GM19239 (cell line): ENCODE data around the gene BBS12.
A peak's percentile ranks its signal among the peaks of the same experiment; 100 is the strongest.

Experiments used
- DNase-seq: peaks from one replicate; pipeline ENCODE4 v3.0.0; 2011; ENCODE audit warnings: low spot score; ENCODE audit not compliant: insufficient read length
- FAIRE-seq: peaks from 2 replicates; lab custom pipeline; 2011; peaks lifted over from hg19 to GRCh38; lab: Jason Lieb, UNC

The BBS12 gene

DNA sequence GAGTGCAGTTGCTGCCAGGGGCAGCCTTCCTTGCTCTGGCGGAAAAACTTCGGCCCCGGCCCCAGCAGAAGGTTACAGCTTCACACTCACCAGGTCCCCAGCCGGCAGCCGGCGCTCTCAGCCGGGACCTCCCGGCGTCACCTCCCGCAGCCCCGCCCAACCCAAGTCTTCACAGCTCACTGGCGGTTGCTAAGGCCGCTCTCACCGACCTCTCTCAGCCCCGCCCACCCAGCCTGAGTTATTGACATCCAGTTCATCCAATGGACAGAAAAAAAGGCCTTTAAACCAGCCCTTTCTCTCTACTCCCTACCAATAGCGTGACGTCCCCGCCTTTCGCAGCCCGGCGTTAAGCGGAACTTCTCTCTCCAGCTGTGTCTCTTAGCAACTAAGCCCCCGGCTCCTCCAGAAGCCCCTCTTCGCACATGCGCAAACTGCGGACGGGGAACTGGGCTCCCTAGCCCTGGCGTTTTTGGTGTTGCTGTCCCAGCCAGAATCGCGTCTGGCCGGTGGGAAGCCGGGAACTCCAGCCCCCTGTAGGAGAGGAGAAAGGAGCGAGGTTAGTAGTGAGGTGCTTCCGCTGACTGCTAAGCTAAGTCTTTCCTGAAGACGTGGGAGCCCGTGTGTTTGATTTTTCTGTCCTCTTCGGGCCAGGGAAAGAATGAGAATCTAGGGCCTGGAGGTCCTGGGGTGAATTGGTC is at the start of gene BBS12:
BBS12 (plus strand) TSS at position 376 of the 698 bp plus-strand sequence. CDS start 9,189 bp downstream, outside the sequence.
- peak; percentile 79 for DNase-seq
- FAIRE-seq, result peak; percentile 100

DNA sequence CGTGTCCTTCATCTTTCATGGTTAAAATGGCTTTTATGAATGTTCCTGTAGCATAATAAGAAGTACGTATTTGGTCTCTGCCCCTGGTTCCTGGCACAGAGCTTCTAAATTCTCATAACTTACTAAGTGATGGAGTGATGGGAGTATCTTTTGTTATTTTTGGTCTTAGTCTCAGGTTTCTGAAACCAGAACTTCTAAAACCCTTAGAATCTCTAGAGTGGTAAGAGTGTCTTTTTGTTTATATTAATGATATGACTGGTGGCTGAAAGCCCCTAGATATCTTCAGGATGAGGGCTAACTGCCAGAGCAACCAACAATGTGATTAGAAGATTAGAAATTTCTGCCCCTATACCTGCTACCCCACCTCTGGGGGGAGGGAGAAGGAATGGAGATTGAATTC is 45.8 kb upstream of the BBS12 start:
- no peak for FAIRE-seq

DNA sequence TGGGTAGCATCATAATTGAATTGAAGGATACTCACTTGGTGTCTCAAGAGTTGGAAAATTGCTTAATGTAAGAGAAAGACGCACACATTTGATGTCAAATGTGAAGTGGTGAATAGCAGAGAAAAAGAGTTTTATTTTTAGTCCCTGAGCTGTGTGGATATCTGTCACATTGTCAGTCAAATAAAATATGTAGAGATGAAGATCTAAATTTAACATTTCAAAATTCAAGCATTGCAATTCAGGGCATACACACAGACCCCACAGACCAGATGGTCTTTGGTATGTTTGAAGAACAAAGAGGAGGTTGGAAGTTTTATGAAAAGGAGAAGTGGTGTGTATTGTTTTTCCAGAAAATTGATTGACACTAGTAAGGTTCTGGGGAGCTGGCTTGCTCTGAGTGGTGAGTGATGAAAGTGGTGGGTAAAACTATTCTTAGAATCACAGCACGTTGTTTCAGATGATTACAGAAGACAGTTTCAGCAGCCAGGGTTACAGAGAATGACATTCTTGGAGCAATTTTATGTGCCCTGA is 44.9 kb upstream of the BBS12 start:
- no peak for FAIRE-seq
- no peak for DNase-seq

More for the DNA sequence above, 45.8 kb upstream of the BBS12 start:
- DNase-seq, result no peak

DNA sequence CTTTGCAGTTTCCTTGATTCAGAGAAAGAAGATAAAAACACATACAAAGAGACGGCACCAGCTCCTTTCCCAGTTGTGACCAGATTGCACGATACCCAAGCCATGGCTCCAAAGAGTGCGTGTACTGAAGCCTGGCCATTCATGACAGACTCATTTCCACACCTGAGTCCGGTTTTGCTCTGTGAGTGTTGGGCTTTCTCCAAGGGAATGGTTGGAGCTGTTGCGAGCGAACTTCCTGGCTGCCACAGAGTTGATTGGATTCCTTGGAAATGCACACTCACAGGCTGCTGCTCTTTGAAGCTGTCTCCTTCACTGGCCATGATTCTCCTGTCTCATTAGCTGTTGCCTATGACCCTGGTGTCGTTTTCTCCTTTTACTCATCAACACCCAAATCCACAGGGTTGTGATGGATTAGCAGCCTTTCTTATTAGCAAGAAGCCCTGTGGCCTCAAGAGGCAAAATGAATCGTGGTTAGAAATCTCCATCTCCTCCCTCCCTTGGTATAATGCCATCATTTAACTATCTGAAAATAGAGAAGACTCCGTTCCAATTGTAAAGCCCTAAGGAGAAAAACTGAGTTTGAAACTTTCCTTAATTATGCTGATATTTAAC is 43.9 kb upstream of the BBS12 start:
- FAIRE-seq (no peak), DNase-seq (no peak)

DNA sequence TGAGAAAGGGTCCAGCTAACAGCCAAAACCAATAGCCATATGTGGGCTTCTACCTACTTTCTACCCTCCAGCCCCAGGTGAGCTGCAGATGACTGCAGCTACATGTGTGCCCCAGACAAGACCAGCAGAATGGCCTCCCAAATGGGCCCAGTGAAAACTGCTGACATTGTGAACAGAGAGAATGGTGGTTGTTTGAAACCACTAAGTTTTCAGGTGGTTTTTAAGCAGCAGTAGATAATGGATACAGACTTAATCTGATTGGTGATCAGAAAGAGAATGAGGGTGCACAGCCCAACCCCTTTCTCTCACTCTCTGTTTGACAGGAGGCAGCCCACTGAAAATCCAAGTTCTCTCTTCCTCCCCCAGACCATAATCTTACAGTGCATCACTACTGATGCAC is 42.5 kb upstream of the BBS12 start:
- peak; percentile 60 for FAIRE-seq
- peak; percentile 5 for DNase-seq

DNA sequence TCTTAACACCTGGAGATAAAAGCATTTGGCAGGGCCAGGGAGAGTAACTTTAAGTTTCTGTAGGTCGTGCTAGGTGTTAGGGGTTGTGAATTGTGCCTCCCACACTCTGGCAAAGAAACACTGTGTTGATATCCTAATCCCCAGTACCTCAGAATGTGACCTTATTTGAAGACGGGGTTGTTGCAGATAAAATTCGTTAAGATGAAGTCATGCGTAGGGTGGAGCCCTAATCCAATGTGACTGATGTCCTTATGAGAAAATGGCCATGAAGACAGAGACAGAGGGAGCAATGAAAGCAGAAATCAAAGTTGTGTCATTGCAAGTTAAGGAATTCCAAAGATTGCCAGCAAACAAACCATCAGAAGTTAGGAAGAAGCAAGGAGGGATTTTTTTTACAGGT is 40.5 kb upstream of the BBS12 start:
- no peak for FAIRE-seq

DNA sequence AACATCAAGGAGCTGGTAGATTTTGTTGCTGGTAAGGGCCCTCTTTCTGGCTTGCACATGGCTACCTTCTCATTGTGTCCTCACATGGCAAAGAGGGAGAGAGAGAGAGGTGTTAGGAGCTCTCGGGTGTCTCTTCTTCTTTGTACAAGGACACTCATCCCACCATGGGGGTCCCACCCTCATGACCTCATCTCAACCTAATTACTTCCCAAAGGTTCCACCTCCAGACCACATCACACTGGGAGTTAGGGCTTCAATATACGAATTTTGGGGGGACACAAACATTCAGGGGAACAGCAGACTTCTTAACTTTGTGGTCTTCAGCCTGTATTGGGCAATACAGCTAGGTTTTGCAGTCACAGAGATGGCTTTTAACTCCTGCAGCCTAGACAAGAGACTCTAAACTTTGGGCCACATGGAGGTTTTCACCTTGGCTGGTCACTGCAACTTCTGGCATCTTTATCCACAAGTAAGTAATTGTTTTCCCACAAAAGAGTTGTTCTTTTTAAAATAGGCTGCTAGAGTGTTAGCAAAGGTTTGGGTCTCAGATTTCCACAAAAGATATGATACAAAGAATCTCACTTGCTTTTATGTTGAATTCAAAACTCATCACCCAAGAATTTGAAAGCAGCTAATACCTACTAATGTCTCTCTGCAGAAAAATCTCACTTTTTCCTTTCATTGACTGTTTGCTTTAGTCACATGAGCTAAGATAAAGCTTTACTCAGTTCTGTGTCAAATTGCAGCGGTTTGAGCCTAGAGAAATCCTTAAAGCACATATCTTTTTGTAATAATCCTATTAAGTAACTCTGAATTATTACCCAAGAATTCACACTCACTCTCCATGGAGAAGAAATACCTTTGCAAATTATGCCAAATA is 39.6 kb upstream of the BBS12 start:
- no peak for DNase-seq
- no peak for FAIRE-seq

More for the DNA sequence above, 40.5 kb upstream of the BBS12 start:
- no peak for DNase-seq

DNA sequence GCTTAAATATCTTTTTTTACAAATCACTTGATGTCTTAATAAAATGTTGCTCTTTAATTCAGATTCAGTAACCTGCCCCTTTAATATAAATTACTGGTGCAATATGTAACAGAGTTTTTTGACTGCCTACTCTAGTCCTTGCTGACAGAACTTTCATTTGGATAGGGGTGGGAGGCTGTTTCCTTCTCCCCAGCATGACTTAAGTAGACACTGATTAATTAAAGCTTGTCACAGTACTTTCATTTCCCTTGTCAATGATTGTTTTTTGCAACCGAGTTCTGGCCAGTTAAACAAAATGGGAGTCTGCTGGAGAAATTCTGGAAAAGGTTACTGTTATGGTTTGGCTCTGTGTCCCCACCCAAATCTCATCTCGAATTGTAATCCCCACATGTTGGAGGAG is 37.3 kb upstream of the BBS12 start:
- FAIRE-seq (no peak), DNase-seq (no peak)

DNA sequence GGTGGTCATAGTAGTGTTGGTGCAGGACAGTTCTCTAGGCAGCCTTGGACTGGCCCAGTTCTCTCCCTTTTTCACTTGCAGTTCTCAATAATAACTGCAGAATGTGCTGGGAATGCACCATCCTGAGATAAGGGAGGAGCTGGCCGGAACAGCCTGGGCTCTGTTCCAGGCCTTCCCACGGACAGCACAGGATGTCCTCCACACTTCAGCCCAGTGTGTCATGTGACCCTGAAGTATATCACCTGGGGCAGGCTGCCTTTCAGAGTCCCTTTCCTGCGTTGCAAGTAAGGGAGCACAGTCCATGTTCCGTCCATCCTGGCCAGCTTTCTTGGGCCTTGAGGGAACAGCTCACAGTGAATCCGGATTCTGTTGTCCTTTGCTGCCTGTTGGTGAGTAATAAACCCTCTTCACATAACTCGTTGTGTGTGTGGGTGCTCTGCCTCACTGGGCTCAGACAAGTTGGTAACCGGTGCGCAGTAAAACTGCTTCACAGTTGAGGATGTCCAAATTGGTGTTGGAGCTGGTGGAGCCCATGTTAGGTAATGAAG is 32.3 kb upstream of the BBS12 start:
- FAIRE-seq (no peak), DNase-seq (no peak)

DNA sequence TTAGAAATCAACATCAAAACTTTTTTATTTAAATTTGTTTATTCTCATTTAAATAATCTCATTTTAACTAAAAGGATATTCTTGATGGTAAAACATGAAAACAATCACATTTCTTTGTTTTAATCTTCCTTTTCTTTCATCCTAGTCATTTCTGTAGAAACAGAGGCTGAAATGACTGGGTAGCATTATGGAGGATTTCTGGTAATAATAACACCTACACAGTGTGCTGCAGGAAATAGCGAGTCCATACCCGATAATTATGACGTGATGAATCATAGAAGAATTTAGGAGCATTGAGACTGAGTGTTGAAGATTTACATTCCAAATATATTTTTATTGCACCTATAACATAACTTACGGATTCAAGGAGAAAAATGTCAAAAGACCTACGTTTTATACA is 31.4 kb upstream of the BBS12 start:
- FAIRE-seq (no peak), DNase-seq (no peak)

DNA sequence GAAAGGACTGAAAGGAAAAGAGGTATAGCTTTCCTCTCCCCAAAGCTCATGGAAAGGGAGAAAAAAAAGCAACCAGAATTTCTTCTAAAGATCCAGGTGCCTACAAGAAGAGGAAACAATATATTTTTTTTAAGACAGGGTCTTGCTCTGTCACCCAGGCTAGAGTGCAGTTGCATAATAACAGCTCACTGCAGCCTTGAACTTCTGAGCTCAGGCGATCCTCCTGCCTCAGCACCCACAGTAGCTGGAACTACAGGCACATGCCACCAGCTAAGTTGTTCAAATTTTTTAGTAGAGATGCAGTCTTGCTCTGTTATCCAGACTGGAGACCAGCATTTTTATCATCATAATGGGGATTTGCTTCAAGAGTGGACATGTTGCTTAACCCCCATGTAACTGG is 30.5 kb upstream of the BBS12 start:
- FAIRE-seq, result no peak

DNA sequence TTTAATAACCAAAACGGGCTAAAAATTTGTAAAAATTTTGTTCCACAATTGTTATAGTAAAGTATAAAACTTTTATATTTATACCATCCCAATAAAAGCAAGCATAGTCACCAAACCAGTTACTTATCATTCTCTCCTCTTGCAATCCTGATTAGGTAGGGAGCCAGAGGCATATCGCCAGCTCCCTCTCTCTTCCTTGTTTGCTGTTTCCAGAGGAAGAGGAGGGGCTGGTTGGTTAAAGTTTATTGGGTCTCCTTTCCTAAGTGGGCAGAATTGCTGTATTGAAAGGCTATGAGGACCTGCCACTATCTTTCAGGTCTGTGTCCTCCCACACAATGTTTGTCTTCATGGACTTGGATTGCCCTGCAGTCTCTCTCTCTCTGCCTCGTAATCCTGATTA is 29.6 kb upstream of the BBS12 start:
- FAIRE-seq (no peak), DNase-seq (no peak)

More for the DNA sequence above, 30.5 kb upstream of the BBS12 start:
- no peak for DNase-seq

DNA sequence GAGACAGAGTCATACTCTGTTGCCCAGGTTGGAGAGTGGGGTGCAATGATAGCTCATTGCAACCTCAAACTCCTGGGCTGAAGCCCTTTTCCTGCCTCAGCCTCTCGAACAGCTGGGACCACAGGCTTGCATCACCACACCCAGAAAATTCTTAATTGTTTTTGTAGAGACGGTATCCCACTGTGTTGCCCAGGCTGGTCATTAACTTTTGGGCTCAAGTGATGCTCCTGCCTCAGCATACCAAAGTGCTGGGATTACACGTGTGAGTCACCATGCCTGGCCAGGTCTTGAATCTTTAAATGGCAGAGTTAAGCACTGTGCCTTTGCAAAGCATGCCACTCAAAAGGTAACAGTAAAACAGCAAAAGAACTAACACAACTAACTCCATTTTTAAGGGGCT is 28.6 kb upstream of the BBS12 start:
- FAIRE-seq (no peak), DNase-seq (no peak)

DNA sequence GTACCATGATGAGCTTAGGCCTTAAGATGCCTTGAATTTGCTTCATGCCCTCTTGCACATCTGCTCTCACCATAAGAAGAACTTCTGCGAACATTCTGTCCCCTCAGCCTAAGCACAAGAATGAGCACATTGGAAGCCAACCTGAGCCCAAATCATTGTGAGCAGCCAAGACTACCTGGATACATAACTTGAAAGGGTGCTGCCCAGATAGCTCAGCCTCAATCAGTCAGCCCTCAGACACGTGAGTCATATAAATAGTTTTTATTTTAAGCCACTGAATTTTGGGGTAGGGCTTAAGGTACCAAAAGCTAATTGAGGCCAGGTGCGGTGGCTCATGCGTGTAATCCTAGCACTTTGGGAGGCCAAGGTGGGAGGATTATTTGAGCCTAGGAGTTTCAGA is 27.5 kb upstream of the BBS12 start:
- DNase-seq (no peak), FAIRE-seq (no peak)

DNA sequence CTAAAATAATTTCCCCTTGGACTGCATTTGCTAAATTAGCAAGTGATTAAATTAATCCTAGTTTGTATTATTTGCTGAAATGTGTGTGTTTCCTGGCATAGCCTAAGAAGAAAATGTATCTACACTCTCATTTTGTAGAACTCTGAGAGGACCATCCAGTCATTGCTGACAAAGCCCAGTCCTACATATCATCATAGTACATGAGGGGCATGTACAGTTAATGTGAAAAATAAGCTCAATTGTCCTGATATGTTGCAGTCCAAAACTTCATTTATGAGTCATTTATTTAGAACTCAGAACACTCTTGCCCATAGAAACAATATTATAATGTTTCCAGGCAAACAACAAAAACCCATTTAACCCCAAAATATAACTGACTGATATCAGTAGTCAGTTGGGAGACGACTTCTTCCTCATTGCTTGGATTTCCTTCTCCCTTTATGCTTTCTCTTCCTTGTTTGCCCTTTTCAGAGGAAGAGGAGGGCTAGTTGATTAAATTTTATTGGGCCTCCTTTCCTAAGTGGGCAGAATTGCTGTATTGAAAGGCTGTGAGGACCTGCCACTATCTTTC is 26.9 kb upstream of the BBS12 start:
- no peak for DNase-seq
- FAIRE-seq, result no peak

DNA sequence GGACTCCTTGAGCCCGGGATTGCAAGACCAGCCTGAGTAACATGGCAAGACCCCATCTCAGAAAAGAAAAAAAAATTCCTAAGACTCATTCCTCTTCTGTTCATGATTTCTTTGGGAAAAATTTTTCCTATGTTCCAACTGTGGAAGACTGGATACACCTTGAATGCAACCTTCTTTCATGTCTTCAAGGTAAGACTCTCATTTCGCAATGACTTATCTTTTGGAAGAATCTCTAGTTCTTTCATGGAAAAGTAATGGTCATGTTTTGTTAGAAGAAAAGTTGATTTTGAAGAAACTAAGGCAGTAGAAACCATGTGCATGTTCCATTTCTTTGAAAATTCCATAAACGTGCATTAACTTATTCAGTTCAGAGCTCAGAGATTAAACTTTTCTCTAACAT is 26.0 kb upstream of the BBS12 start:
- DNase-seq (no peak), FAIRE-seq (no peak)

DNA sequence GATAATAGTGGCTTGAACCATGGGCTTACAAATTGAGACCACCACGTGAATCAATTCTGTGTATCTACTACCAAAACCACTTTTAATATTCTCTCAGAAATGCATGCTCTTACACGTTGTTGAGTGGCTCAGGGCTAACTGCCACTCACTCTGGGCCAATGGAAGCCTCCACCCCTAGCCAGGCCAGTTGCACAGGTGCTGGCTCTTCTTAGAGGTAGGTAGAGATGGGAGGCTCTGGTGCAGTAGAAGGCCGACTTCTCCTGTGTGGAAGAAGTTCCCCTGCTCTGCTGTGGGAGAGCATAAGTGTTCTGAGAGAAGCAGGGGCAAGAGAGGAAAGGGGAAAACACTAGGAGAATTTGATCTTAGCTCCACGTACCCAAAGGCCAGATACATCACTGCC is 25.0 kb upstream of the BBS12 start:
- DNase-seq (no peak), FAIRE-seq (no peak)

DNA sequence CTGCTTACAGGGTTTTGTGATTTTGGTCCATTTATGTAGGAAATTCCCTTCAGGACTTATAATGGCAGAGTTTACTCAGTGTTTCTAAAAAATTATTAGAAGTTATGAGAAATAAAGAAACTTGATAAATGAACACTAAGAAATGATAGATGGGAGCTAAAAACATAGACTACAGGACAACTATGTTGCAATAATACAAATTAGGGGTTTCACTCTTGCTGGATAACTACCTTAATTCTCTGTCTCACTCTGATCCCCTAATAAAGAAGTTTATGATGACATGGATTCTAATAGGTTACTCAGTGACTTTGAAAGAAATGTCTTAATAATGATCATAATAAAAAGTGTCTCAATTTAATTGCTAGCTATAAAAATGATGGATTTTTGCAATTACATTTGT is 23.3 kb upstream of the BBS12 start:
- no peak for DNase-seq
- no peak for FAIRE-seq

DNA sequence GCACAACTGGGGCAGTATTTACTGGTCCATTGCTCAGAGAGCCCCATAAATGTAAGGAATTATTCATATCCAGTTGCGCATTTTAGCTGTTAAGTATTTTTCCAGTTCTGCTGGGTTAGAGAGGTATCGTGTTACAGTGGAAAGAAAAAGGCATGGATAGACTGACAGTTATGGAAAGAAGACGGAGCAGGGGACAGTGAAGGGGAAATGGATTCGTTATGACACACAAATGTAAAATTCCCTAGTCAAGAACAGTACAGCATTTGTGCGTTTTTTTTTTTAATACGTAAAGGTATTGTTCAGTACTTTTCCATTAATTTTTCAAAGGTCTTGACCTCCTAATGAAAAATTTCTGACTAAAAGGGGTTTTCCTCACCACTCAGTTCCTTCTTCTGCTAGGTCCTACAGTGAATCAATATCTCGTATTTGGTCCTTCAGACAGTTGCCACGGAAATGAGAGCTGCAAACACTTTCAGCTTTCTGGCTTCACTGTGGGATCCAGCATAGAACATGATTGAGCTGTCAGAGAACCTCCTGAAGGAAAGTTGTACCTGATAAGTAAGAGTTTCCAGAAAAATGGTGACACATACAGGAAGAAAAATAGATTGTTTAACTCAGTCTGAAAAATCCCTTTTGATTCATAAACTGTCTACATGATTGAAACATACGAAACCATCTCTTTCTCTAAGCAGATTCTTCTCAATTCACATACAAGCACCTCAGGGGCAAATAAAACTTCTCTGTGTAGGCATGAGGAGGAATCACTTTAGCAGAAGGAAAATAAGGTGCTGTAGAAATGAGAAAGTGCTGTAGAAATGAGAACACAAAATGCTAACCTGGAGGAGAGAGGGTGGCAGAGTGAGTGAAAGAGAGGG is 21.8 kb upstream of the BBS12 start:
- no peak for FAIRE-seq
- DNase-seq, result no peak
